ENCODE results near the gene KRT1. TPM values are rescaled to one million over a fixed set of nuclear protein-coding genes. Genes with fewer than 3 reads are reported as not detected.
"Not testable (repeated sequence)": the region's sequence is repeated elsewhere in the genome, so short reads cannot be mapped to it uniquely, and the experiment has no call there.

Gene KRT1
- polyA plus RNA-seq (ENCODE audit: insufficient read length), result 1.0 TPM

GRCh38 chr12:52680363-52680762 is at the start of gene KRT1:
Gene KRT1, minus strand, starts transcription at chr12:52680407. Its CDS starts 59 bp downstream, at chr12:52680348.
- no peak for DNase-seq (ENCODE audit: low read depth)

- DNase-seq (ENCODE audit: low read depth), result no peak
Observed at GRCh38 chr12:52729147-52729546, 48.9 kb upstream of the KRT1 start.

- DNase-seq (ENCODE audit: low read depth), result no peak
Observed at GRCh38 chr12:52728374-52728773, 48.2 kb upstream of the KRT1 start.

GRCh38 chr12:52727037-52727436 is 46.8 kb upstream of the KRT1 start:
- no peak for DNase-seq (ENCODE audit: low read depth)

GRCh38 chr12:52726451-52726850 is 46.2 kb upstream of the KRT1 start:
- DNase-seq (ENCODE audit: low read depth), result no peak

- no peak for DNase-seq (ENCODE audit: low read depth)
Observed at GRCh38 chr12:52724384-52724783, 44.2 kb upstream of the KRT1 start.

GRCh38 chr12:52722680-52723079 is 42.5 kb upstream of the KRT1 start:
- no peak for DNase-seq (ENCODE audit: low read depth)

GRCh38 chr12:52721838-52722470 is 41.7 kb upstream of the KRT1 start:
- DNase-seq (ENCODE audit: low read depth), result no peak

GRCh38 chr12:52720365-52720886 is 40.2 kb upstream of the KRT1 start:
- DNase-seq (ENCODE audit: low read depth), result no peak

GRCh38 chr12:52716061-52716460 is 35.9 kb upstream of the KRT1 start:
- no peak for DNase-seq (ENCODE audit: low read depth)

- no peak for DNase-seq (ENCODE audit: low read depth)
Observed at GRCh38 chr12:52715416-52715815, 35.2 kb upstream of the KRT1 start.

GRCh38 chr12:52714887-52715281 is 34.7 kb upstream of the KRT1 start:
- DNase-seq (ENCODE audit: low read depth), result no peak

- DNase-seq (ENCODE audit: low read depth), result no peak
Observed at GRCh38 chr12:52713960-52714886, 34.0 kb upstream of the KRT1 start.

GRCh38 chr12:52712122-52712521 is 31.9 kb upstream of the KRT1 start:
- DNase-seq (ENCODE audit: low read depth), result not testable (repeated sequence)

GRCh38 chr12:52710730-52711129 is 30.5 kb upstream of the KRT1 start:
- no peak for DNase-seq (ENCODE audit: low read depth)

- DNase-seq (ENCODE audit: low read depth), result no peak
Observed at GRCh38 chr12:52708010-52708409, 27.8 kb upstream of the KRT1 start.

- peak; percentile 22 for DNase-seq (ENCODE audit: low read depth)
Observed at GRCh38 chr12:52704464-52704863, 24.3 kb upstream of the KRT1 start.

GRCh38 chr12:52703878-52704277 is 23.7 kb upstream of the KRT1 start:
- DNase-seq (ENCODE audit: low read depth), result no peak

GRCh38 chr12:52703424-52703823 is 23.2 kb upstream of the KRT1 start, which contains the start of gene KRT77:
Gene KRT77, minus strand, starts transcription at chr12:52703524. Its CDS starts 90 bp downstream, at chr12:52703434.
- DNase-seq (ENCODE audit: low read depth), result no peak

- no peak for DNase-seq (ENCODE audit: low read depth)
Observed at GRCh38 chr12:52702338-52702737, 22.1 kb upstream of the KRT1 start.

- no peak for DNase-seq (ENCODE audit: low read depth)
Observed at GRCh38 chr12:52701281-52701680, 21.1 kb upstream of the KRT1 start.

GRCh38 chr12:52699960-52700359 is 19.8 kb upstream of the KRT1 start:
- no peak for DNase-seq (ENCODE audit: low read depth)

- no peak for DNase-seq (ENCODE audit: low read depth)
Observed at GRCh38 chr12:52699373-52699772, 19.2 kb upstream of the KRT1 start.

All from forelimb muscle (tissue), 1 donor.